Measurements from ENCODE around the gene UCP3.

The UCP3 gene, protein sequence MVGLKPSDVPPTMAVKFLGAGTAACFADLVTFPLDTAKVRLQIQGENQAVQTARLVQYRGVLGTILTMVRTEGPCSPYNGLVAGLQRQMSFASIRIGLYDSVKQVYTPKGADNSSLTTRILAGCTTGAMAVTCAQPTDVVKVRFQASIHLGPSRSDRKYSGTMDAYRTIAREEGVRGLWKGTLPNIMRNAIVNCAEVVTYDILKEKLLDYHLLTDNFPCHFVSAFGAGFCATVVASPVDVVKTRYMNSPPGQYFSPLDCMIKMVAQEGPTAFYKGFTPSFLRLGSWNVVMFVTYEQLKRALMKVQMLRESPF

DNA sequence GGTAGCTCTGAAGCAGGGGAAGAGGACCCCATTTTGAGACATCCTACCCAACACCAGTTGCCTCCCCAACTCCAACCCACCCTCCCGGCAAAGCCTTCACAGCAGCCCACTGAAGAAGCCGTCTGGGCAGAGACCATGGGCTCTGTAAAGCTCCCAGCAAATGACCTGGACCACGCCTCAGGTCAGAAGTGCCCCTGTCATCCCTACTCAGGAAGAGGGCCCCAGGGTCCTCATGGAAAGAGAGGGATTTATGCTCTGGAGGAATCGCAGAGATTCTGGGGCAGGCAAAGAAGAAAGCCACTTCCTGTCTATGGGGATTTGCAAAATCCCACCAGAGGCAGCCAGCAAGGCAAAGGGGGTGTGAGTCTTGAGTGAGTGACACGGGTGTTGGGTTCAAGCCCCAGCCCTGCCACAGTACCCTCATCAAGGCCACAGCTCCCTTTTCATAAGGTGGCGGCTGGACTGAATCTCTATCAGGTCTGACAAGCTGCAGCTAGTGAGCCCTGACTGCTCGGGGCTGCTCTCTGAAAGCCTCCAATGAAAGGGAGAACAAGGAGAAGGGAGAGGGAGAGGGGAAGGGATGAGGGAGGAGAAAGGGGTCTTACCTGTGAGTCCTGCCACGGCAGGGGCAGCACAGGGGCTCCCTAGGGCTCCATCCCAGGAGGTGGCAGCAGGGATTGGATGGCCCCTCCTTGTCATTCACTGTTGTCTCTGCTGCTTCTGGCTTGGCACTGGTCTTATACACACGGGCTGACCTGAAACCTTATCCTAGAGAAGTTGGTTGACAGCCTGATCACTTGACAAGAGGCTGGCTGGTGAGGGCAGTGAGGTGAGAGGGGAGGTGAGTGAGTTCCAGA is at the start of gene UCP3:
Gene UCP3 (minus strand): TSS at position 713 of the 857 bp plus-strand sequence. CDS start 2,043 bp downstream, outside the sequence.
- no peak for DNase-seq

DNA sequence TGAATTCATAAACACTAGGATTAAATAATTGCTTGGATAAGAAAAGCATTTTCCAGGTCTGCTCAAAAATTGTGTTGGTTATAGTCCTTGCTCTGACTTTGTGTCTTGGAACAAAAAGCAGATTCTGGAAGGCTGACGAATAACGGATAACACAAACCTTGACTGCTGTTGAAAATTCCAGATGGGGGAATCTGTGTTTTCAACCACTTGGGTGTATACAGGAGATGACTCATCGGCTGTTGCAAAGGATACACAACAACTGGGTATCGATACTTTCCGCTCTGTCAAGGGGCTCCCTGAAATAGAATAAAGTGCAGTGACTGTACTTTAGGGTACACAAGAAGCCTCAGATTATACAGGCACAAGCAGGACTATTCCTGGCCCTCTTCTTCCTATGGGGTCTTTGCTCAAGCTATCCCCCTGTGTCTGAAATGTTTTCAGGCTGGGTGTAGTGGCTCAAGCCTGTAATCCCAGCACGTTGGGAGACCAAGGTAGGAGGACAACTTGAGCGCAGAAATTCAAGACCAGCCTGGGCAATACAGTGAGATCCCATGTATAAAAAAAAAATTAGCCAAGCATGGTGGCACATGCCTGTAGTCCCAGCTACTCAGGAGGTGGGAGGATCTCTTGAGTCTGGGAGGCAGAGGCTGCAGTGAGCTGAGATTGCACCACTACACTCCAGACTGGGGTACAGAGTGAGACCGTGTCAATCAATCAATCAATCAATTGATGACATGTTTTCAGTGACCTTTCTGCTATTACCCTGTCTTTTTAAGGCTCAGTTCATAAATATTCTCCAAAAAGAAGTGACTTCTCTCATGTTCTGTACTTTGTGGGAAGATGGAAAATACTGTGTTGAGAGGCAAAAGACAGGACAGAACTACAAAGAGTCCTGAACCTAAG is 48.6 kb upstream of the UCP3 start:
- no peak for DNase-seq

DNA sequence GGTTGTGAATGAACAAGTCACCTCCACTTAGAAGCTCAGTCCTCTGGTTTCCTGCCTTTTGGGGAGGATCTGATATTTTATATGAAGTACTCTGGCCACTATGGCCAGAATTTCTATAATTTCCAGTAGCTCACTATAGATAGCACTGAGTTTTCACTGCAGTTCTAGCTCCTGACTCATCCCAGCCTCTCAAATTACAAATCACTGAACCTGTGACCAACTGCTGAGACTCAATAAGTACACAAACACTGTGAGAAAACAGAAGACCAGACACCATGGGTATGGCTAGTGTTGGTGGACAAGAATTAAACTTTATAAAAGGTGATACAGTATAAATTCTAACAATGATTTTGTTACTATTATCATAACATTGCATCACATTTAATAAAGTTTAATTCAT is 47.1 kb upstream of the UCP3 start:
- no peak for DNase-seq

DNA sequence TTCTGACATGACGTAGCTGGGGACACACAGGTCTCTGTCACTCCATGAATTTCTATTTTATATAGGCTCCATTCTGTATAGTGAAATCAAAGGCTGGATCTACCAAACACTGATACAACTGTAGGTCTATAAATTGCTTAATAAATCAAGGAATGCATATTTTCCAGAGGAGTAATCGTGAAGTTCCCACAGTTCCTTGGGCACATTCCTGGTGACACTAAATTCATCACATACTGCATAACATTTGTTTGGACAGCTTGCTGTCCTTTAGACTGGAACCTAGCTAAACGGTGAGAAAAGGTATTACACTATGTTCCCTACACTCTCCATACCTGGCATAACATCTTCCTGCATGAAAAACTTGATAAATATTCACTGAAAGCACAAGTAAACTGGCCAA is 41.6 kb upstream of the UCP3 start:
- no peak for DNase-seq

DNA sequence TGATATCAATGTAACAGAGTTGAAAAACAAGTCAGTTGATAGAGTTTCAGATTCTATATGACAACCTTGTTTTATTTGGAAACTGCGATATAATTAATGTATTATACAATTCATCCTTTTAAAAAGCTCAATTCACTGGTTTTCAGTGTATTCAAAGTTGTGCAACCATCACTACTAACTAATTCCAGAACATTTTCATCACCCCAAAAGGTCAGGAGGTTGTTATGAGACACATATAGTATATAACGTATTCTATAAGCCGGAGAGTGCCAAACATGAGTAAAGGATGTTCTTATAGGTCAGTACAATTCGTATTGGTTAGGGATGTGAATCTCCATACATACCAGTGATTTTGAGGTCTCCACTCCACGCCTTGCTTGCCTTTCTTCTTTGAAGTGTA is 40.1 kb upstream of the UCP3 start:
- DNase-seq = no peak

DNA sequence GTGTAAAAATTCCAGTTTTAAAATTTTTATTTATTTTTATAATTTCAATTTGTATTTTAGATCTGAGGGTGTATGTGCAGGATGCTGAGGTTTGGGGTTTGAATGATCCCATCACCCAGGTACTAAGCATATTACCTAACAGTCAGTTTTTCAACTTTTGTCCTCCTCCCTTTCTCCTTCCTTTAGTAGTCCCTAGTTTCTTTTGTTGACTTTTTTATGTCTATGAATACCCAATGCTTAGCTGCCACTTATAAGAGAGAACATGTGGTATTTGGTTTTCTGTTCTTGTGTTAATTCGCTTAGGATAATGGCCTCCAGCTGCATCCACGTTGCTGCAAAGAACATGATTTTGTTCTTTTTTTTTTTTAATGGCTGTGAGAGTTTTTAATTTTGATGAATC is 35.7 kb upstream of the UCP3 start:
- DNase-seq = no peak

DNA sequence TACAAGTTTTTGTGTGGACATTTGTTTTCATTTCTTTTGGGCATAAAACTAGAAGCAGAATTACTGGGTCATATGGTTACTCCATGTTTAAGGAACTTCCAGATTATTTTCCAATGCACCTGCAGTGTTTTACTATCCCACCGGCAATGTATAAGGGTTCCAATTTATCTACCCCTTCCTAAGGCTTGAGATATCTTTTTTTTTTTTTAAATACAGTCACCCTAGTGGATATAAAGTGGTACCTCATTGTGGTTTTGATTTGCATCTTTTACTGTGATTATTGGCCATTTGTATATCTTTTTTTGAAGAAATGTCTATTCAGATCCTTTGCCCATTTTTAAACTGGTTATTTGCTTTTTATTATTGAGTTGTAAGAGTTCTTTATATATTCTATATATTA is 34.6 kb upstream of the UCP3 start:
- DNase-seq = no peak

DNA sequence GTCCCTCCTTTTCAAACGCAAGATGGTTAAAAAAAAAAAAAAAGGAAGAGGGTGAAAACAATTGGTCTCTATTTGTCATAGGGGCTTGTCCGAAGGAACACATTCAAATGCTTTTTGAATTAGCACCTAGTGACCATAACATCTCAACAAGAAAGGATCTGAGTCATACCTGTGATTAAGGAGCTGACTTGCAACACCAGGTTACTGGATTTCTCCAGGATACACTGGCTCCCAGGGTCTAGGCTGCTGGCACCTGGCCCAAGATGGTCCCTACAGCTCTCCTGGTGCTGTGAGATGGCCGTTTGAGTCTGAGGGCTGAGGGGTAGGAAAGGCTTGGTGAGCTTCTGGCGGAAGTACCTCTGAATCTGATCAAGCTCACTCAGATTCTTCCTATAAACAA is 28.4 kb upstream of the UCP3 start:
- DNase-seq = no peak

DNA sequence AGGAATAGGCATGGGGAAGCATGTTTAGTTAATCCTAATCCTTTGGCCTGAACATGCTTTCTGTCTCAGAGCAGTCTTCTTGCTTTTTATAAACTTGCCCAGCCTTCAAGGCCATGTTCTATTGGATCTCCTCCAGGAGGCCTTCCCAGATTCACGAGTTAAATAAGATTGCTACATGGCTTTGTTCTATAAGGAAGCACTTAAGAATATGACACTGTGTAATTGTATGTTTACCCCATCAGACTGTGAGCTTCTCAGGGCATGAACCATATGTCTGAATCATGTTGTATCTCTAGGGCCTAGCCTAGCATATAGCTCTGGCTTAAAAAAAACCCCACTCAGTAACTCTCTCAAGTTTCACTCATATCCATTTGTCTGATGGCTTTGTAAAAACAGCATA is 26.4 kb upstream of the UCP3 start:
- DNase-seq = no peak

DNA sequence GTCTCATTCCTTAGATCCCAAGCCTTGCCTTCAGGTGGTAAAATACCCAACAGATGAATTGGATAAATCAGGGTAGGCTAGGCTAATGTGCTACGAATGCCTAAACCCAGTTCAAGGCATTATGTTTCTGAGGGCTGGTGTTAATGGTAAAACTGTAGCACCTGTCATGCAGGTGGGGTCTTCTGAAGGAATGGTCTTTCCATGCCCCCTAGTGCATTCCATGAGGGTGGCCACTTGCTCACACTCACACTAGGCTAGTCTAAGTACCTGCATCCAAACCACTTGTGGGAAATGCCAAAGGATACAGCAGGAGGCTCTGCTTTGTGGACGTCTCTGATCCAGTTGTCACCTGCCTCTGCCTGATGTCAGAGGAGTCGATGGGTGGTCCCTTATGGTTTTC is 24.2 kb upstream of the UCP3 start:
- no peak for DNase-seq

DNA sequence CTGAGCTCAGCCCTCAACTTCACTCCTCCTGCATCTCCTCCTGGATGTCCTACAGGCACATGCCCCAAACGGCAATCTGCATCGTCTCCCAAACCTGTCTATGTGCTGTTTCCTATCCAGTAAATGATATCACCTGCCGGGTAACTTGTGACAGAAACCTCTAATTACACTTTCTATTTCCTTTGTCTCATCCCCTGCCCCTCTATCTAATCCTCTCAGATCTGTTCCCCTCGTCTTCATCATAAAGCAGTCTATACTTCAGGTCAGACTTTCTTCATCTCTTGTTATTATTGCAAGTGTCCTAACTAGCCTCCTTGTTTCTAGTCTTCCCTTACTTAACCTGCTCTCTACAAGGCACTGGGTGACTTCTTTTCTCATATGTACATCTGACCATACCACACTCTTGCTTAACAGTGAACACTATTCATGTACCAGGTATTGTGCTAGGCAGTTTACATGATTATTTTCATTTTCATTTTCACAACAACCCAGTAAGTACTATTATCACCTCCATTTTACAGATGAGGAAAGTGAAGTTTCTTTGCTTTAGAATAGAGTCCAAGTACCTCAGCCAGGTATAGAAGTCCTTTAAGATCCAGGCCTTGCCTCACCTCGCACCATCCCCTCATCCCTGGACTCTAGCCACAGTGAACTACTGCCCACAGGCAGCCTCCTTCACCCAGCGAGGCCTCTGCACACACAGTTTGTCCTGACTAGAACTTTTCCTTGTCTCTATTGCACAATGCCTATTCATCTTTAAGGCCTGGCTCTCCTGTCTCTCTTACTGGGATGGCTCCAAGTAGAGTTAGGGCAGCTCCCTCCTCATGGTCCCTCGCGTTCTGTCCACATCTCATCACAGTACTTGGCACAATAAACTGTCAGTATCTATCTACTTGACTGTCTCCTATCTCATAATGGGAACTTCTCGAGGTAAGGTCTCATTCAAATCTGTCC is 22.1 kb upstream of the UCP3 start:
- no peak for DNase-seq

DNA sequence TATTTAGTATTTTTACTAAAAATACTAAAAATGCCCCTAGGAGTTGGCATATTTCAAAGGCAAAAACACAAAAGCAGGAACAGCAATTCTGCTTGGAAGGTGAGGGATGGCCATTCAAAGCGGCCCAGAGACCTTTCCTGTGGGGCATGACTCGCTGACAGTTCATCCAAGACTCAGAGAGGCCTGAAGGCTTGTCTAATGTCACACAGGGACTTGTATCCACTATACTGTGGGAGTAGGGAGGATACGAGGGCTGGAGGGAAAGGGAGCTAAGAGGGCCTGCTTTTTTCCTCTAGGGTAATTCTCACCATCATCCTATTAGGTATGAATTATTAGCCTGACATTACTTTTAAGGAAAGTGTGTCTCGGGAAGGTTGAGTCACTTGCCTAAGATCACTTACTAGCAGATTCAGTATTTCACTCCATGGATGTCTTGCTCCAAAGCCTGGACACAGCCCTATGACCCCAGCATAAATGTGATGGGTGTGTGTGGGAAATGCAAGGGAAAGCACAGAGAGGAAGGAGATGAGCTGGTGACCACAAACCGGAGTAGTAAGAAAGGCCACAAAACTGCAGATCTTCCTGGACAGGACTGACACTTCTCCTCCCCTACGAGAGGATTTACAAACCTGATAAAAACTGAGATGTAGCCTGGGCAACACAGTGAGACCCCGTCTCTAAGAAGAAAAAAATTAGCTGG is 16.7 kb upstream of the UCP3 start:
- DNase-seq = no peak

DNA sequence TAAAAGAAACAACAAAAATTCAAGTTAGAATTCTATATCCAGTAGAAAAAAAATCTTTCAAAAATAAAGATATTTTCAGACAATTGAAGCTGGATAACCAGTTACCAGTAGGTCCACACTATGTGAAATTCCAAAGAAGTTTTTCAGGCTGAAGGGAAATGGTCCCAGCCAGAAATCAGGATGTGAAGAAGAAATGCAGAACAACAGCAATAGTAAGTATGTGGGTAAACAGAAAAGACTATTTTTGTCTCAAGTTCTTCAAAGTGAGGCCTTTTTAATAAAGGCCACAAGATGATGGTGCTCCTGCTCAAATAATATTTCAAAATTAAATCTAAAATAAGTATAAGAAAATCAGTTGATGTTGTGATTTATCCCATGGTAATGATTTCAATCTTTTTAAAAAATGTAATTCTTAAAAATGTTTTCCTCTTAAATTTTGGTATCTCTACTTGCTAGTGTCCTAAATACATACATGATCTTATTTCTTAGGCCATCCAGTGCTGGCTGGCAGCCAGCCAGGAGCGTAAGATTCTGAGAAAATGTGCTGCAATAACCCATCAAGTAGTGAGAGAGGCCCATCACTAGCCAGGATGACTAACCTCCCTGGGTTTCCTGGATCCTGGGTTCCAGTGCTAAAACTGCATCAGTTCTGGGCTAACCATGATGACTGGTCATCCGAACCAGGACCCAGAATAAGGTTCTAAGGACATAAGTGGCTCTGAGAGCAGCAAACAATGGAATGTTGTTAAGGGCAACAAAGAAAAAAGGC is 15.6 kb upstream of the UCP3 start:
- DNase-seq = no peak

DNA sequence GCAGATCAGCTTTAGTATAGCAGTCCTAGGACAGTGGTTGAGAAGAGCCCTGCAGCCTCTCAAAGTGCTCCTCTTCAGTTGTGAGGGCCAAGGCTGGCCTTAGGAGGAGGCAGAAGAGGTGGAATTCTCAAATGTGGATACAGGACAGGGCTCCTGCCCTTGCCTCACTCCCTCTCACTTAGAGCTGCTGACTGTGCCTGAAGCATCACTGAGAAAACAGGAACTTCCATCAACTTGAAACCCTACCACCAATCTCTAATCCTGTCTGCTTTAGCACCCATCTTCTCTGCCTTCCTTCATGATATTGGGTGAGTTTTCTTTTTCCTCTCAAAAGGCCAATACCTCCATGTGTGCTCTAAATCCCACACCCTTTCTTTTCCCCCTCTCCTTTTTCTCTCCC is 14.4 kb upstream of the UCP3 start:
- no peak for DNase-seq

DNA sequence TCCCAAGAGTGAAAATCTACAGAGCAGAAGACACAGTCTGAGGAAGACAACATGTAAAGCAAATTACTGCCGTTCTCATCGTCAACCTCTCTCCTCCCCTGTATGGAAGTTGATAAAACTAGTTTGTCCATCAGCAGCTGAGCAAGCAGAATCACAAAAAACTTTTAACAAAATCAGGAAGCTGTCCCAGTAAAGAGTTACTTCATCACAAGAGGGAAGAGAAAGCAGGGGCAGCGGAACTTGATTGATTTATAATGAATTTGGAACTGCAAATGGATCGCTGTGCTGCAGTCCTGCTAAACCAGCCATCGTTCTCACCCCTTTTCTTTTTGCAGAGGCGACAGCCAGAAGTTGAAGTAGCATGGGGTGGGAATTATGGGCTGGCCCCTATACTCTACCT is 13.7 kb upstream of the UCP3 start:
- DNase-seq = no peak

DNA sequence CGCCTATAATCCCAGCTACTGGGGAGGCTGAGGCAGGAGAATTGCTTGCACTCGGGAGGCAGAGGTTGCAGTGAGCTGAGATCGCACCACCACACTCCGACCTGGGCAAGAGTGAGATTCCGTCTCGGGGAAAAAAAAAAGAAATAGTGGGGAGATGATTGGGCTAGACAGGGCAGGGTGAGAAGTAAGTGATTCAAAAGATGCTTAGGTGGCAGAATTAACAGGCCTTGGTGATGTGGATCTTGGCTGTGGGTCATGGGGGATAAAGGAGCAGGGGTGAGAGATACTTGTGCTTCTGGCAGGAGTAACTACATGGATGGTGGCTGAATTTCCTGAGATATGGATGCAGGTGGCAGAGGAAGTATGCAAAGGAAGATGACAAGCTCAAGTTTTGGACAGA is 13.1 kb upstream of the UCP3 start:
- DNase-seq = no peak

DNA sequence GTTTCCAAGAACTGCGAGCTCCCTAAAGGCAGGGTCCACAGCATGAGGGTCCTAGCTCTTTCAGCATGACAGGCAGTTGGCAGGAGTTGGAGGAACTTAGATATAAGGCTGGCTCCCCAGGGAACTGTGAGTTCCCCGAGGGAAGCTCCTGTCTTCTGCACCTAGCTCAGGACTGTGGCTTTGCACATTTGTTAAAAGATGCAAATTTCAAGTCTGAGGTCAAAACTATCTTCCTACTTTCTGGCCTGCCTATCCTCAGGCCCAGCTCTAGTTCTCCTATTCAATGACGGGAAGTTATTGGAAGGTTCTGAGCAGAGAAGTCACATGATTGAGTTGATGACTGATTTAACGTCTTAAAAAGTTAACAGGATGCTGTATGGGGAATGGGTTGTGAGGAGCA is 11.7 kb upstream of the UCP3 start:
- no peak for DNase-seq

DNA sequence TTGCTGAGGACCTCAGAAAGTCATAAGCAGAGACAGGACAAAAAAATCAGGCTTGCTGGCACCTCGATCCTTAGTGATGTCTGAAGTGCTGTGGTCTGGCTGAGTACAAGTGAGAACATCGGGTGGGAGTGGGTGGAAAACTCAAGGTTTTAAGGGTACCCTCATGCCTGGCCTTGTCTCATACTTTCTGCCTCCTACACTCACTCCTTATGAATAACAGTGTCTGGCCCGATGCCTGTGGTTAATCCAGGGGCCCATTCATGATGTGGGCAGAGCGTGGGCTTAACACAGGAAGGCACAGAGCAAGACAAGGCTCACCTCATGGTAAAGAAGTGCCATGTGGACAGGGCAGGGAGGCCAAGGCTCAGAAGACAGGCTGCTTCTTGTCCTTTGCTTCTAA is 11.0 kb upstream of the UCP3 start:
- no peak for DNase-seq

DNA sequence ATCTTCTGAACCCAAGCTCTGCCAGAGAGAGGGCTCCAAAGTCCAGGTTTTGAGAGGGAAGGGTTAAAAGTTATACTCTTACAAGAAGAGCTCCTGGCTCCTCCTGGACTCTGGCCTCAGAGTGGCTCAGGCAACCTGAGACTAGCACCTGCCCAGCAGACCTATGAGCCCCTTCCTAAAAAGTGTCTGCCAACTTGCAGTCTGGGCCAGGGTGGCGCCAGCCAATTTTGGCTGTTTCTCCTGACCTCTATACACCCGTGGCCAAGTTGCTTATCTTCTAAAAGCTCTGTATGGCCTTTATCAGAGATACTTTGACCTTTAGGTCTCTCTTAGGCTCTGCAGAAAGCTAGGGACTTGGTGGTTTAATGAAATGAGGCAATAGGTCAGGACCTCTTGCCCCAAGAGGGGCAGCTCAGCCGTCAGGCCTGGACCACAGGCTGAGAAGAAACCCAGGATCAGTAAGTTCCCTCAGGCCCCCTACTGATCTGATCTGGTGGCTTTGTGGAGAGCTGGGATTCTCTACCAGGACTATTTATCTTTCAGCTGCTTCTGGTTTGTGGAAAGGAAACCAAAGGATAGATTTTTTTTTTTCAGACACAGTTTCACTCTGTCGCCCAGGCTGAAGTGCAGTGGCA is 10.3 kb upstream of the UCP3 start:
- DNase-seq = no peak

DNA sequence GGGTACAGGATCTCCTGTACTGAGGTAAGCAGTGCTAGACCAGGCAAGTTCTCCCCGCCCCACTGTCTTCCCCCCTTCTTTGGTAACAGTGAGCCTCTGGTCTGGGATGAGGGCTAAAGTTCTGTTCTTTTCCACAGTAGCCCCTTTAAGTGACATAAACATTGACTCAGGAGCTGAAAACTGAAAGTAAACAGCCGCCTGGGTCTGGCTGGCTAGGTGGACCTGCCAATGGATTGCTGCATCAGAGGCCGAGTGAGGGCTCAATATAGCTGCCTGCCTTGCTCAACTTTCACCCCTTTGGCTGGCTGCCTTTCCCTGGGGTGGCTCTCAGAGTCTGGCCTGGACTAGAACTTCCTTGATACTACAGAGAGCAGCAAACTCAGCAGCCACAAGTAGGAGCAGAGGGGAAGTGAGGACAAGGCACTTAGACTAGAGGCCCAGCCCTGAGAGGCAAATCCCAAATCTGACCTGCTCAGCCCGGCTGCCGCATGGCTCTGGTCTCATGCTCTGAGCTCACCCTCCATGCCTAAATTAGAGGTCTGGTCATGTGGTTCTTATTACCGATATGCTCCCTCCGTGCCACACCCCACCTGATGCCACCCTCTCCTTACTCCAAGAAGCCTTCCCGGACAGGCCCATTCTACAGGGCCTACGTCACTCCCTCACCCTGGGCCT is 9.6 kb upstream of the UCP3 start:
- no peak for DNase-seq
